ENCODE data around the gene CALD1.

CALD1 gene

GRCh38 chr7:134878746-134879357, 99.4 kb downstream of the CALD1 start:
- no peaks in the 10 kb centered on the region for H3K4me1 ChIP-seq (ENCODE audit: insufficient read depth, low read length, severe bottlenecking)
- no peaks in the 10 kb centered on the region for H3K9me2 ChIP-seq (ENCODE audit: low read depth, low read length)
- no peak overlapping the region for H3K9ac ChIP-seq (ENCODE audit: low read length)
- no peaks in the 10 kb centered on the region for H3F3A ChIP-seq (ENCODE audit: insufficient read depth, low read length)
- H3K4me2 ChIP-seq (ENCODE audit: low read length), result no peak overlapping the region
- no peaks in the 10 kb centered on the region for H3K27me3 ChIP-seq (ENCODE audit: insufficient read depth, low read length)
- no peaks in the 10 kb centered on the region for H3K36me3 ChIP-seq (ENCODE audit: insufficient read depth, low read length)
- no peak overlapping the region for H3K4me3 ChIP-seq (ENCODE audit: low read depth, low read length, poor library complexity, severe bottlenecking)
- no peaks in the 10 kb centered on the region for H4K20me1 ChIP-seq (ENCODE audit: insufficient read depth, low read length)
- no peaks in the 10 kb centered on the region for H3K79me2 ChIP-seq (ENCODE audit: insufficient read depth, low read length)
- no peaks in the 10 kb centered on the region for H3K9me3 ChIP-seq (ENCODE audit: low read length)
- no peak overlapping the region for H3K27ac ChIP-seq (ENCODE audit: low read depth, low read length, poor library complexity, severe bottlenecking)
- no peak for TF ChIP-seq CTCF (IDR thresholded peaks at IDR 0.05; ENCODE audit: low read length)
- no peak for TF ChIP-seq EZH2 (IDR thresholded peaks at IDR 0.05; ENCODE audit: borderline replicate concordance, low read length)
- no peak overlapping the region for H2AFZ ChIP-seq (ENCODE audit: low read length)

- Histone ChIP-seq H3K27me3 (ENCODE audit: insufficient read depth, low read length) (no peaks in the 10 kb centered on the region), H3K79me2 (ENCODE audit: insufficient read depth, low read length) (no peaks in the 10 kb centered on the region), H3K9me2 (ENCODE audit: low read depth, low read length) (no peaks in the 10 kb centered on the region), H3K4me1 (ENCODE audit: insufficient read depth, low read length, severe bottlenecking) (no peaks in the 10 kb centered on the region), H3K27ac (ENCODE audit: low read depth, low read length, poor library complexity, severe bottlenecking) (no peak overlapping the region), H3K9me3 (ENCODE audit: low read length) (no peaks in the 10 kb centered on the region), H4K20me1 (ENCODE audit: insufficient read depth, low read length) (no peaks in the 10 kb centered on the region), H3K4me3 (ENCODE audit: low read depth, low read length, poor library complexity, severe bottlenecking) (no peak overlapping the region), H3K9ac (ENCODE audit: low read length) (no peak overlapping the region), H2AFZ (ENCODE audit: low read length) (no peak overlapping the region), H3F3A (ENCODE audit: insufficient read depth, low read length) (no peaks in the 10 kb centered on the region), H3K4me2 (ENCODE audit: low read length) (no peak overlapping the region), H3K36me3 (ENCODE audit: insufficient read depth, low read length) (no peaks in the 10 kb centered on the region)
- TF ChIP-seq CTCF (IDR thresholded peaks at IDR 0.05; ENCODE audit: low read length) (no peak), EZH2 (IDR thresholded peaks at IDR 0.05; ENCODE audit: borderline replicate concordance, low read length) (no peak)
These were observed 100.5 kb downstream of the CALD1 start for GRCh38 chr7:134879815-134880475.

GRCh38 chr7:134882481-134882880, 103.0 kb downstream of the CALD1 start:
- Histone ChIP-seq H3F3A (ENCODE audit: insufficient read depth, low read length) (no peaks in the 10 kb centered on the region), H4K20me1 (ENCODE audit: insufficient read depth, low read length) (no peaks in the 10 kb centered on the region), H3K79me2 (ENCODE audit: insufficient read depth, low read length) (no peaks in the 10 kb centered on the region)

More at GRCh38 chr7:134882481-134882880, 103.0 kb downstream of the CALD1 start:
- no peak for TF ChIP-seq CTCF (IDR thresholded peaks at IDR 0.05; ENCODE audit: low read length)
- TF ChIP-seq EZH2 (IDR thresholded peaks at IDR 0.05; ENCODE audit: borderline replicate concordance, low read length), result no peak
- Histone ChIP-seq H3K4me1 (ENCODE audit: insufficient read depth, low read length, severe bottlenecking) (no peaks in the 10 kb centered on the region), H3K9me2 (ENCODE audit: low read depth, low read length) (no peaks in the 10 kb centered on the region), H3K4me3 (ENCODE audit: low read depth, low read length, poor library complexity, severe bottlenecking) (no peak overlapping the region), H3K9ac (ENCODE audit: low read length) (no peak overlapping the region), H3K9me3 (ENCODE audit: low read length) (no peaks in the 10 kb centered on the region), H3K36me3 (ENCODE audit: insufficient read depth, low read length) (no peaks in the 10 kb centered on the region), H3K27me3 (ENCODE audit: insufficient read depth, low read length) (no peaks in the 10 kb centered on the region), H2AFZ (ENCODE audit: low read length) (no peak overlapping the region), H3K4me2 (ENCODE audit: low read length) (no peak overlapping the region), H3K27ac (ENCODE audit: low read depth, low read length, poor library complexity, severe bottlenecking) (no peak overlapping the region)

All from OCI-LY1 (cell line).